Activated naive CD4-positive, alpha-beta T cell (primary cell): ENCODE data around the gene PABPN1L.

ENCODE experiments used
- DNase-seq, 4 experiments: peaks; one replicate each; lab custom pipeline; 2025; lab: John Stamatoyannopoulos, UW

Gene PABPN1L

GRCh38 chr16:88883117-88883895 is 16.8 kb upstream of the PABPN1L start:
- DNase-seq = no peak

- DNase-seq = no peak
Measured at GRCh38 chr16:88882358-88883030, 16.0 kb upstream of the PABPN1L start.

- DNase-seq = no peak
Measured at GRCh38 chr16:88881675-88882357, 15.4 kb upstream of the PABPN1L start.

- no peak for DNase-seq
Measured at GRCh38 chr16:88881007-88881615, 14.7 kb upstream of the PABPN1L start.

- DNase-seq = no peak
Measured at GRCh38 chr16:88880226-88881006, 14.0 kb upstream of the PABPN1L start.

GRCh38 chr16:88879788-88880055 is 13.3 kb upstream of the PABPN1L start:
- no peak for DNase-seq

- no peak for DNase-seq
Measured at GRCh38 chr16:88878967-88879787, 12.7 kb upstream of the PABPN1L start.

GRCh38 chr16:88878356-88878755 is 11.9 kb upstream of the PABPN1L start:
- no peak for DNase-seq

- no peak for DNase-seq
Measured at GRCh38 chr16:88877564-88878289, 11.3 kb upstream of the PABPN1L start.

- DNase-seq = no peak
Measured at GRCh38 chr16:88876942-88877526, 10.6 kb upstream of the PABPN1L start.

- no peak for DNase-seq
Measured at GRCh38 chr16:88875703-88876234, 9.3 kb upstream of the PABPN1L start.

- no peak for DNase-seq
Measured at GRCh38 chr16:88874938-88875599, 8.6 kb upstream of the PABPN1L start.

- no peak for DNase-seq
Measured at GRCh38 chr16:88872650-88873331, 6.3 kb upstream of the PABPN1L start.

GRCh38 chr16:88871730-88872416 is 5.4 kb upstream of the PABPN1L start:
- no peak for DNase-seq

- no peak for DNase-seq
Measured at GRCh38 chr16:88871349-88871702, 4.9 kb upstream of the PABPN1L start.

GRCh38 chr16:88870608-88871348 is 4.3 kb upstream of the PABPN1L start:
- no peak for DNase-seq

- DNase-seq = no peak
Measured at GRCh38 chr16:88869673-88869980, 3.2 kb upstream of the PABPN1L start.
